Ishikawa (cell line): ENCODE data around the gene HEPACAM.

Source experiments
- CEBPB ChIP-seq: IDR thresholded peaks from 2 replicates; pipeline ENCODE4 v1.6.1; 2012
- CREB1 ChIP-seq: IDR thresholded peaks from 2 replicates; pipeline ENCODE4 v1.6.1; 2012; ENCODE audit warnings: low read depth
- EGR1 ChIP-seq: IDR thresholded peaks from 2 replicates; pipeline ENCODE4 v1.6.1; 2012
- EP300 ChIP-seq: IDR thresholded peaks from 2 replicates; pipeline ENCODE4 v1.6.1; 2012; ENCODE audit warnings: borderline replicate concordance
- FOXM1 ChIP-seq: IDR thresholded peaks from 2 replicates; pipeline ENCODE4 v1.6.1; 2012; ENCODE audit warnings: low read depth, borderline replicate concordance
- NFIC ChIP-seq: IDR thresholded peaks from 2 replicates; pipeline ENCODE4 v1.6.1; 2012
- RAD21 ChIP-seq: IDR thresholded peaks from 2 replicates; pipeline ENCODE4 v1.6.1; 2012; ENCODE audit warnings: low read depth
- TAF1 ChIP-seq: IDR thresholded peaks from 2 replicates; pipeline ENCODE4 v1.6.1; 2012; ENCODE audit warnings: low read depth, mild to moderate bottlenecking
- TCF12 ChIP-seq: IDR thresholded peaks from 2 replicates; pipeline ENCODE4 v1.6.1; 2012; ENCODE audit warnings: low read depth
- TEAD4 ChIP-seq: IDR thresholded peaks from 2 replicates; pipeline ENCODE4 v1.6.1; 2012
- YY1 ChIP-seq: IDR thresholded peaks from 2 replicates; pipeline ENCODE4 v1.6.1; 2012; ENCODE audit warnings: low read depth
- ZBTB7A ChIP-seq: IDR thresholded peaks from 2 replicates; pipeline ENCODE4 v1.6.1; 2012; ENCODE audit warnings: low read depth
- TF ChIP-seq, protein P1 (sequence below): IDR thresholded peaks from 2 replicates; pipeline ENCODE4 v1.6.1; 2012; ENCODE audit warnings: low read depth, mild to moderate bottlenecking
- TF ChIP-seq, protein P2 (sequence below): IDR thresholded peaks from 2 replicates; pipeline ENCODE4 v1.6.1; 2012
- TF ChIP-seq, protein P3 (sequence below): IDR thresholded peaks from 2 replicates; pipeline ENCODE4 v1.6.1; 2012

The HEPACAM gene

DNA sequence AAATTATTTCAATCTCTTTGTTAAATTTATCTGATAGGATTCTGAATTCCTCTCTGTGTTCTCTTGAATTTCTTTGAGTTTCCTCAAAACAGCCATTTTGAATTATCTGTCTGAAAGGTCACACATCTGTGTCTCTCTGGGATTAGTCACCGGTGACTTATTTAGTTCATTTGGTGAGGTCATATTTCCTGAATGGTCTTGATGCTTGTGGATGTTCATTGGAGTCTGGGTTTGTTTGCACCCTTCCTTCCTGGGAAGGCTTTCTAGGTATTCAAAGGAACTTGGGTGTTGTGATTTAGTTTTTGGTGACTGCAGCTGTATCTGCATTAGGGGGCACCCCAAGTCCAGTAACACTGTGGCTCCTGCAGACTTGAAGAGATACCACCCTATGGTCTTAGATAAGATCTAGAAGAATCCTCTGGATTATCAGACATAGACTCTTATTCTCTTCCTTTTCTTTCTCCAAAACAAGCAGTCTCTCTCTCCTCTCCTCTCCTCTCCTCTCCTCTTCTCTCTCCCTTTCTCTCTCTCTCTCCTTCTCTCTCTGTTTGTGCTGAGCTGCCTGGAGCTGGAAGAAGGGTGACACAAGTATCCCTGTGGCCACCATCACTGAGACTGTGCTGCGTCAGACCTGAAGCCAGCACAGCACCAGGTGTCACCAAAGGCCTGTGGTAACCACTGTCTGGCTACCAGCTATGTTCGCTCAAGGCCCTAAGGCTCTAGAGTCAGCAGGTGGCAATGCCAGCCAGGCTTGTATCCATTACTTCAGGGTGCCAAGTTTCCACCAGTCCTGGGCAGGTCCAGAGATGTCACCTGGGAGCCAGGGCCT lies 20.1 kb downstream of the HEPACAM start:
- TF ChIP-seq CREB1 (no peak), YY1 (no peak), ZBTB7A (no peak), TAF1 (no peak), CEBPB (no peak), TEAD4 (no peak), FOXM1 (no peak), NFIC (no peak), TCF12 (no peak), RAD21 (no peak), EP300 (no peak), EGR1 (no peak)
- TF ChIP-seq, protein P1, sequence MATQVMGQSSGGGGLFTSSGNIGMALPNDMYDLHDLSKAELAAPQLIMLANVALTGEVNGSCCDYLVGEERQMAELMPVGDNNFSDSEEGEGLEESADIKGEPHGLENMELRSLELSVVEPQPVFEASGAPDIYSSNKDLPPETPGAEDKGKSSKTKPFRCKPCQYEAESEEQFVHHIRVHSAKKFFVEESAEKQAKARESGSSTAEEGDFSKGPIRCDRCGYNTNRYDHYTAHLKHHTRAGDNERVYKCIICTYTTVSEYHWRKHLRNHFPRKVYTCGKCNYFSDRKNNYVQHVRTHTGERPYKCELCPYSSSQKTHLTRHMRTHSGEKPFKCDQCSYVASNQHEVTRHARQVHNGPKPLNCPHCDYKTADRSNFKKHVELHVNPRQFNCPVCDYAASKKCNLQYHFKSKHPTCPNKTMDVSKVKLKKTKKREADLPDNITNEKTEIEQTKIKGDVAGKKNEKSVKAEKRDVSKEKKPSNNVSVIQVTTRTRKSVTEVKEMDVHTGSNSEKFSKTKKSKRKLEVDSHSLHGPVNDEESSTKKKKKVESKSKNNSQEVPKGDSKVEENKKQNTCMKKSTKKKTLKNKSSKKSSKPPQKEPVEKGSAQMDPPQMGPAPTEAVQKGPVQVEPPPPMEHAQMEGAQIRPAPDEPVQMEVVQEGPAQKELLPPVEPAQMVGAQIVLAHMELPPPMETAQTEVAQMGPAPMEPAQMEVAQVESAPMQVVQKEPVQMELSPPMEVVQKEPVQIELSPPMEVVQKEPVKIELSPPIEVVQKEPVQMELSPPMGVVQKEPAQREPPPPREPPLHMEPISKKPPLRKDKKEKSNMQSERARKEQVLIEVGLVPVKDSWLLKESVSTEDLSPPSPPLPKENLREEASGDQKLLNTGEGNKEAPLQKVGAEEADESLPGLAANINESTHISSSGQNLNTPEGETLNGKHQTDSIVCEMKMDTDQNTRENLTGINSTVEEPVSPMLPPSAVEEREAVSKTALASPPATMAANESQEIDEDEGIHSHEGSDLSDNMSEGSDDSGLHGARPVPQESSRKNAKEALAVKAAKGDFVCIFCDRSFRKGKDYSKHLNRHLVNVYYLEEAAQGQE = no peak
- TF ChIP-seq, protein P2, sequence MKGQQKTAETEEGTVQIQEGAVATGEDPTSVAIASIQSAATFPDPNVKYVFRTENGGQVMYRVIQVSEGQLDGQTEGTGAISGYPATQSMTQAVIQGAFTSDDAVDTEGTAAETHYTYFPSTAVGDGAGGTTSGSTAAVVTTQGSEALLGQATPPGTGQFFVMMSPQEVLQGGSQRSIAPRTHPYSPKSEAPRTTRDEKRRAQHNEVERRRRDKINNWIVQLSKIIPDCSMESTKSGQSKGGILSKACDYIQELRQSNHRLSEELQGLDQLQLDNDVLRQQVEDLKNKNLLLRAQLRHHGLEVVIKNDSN = no peak
- TF ChIP-seq, protein P3, sequence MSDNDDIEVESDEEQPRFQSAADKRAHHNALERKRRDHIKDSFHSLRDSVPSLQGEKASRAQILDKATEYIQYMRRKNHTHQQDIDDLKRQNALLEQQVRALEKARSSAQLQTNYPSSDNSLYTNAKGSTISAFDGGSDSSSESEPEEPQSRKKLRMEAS = no peak

DNA sequence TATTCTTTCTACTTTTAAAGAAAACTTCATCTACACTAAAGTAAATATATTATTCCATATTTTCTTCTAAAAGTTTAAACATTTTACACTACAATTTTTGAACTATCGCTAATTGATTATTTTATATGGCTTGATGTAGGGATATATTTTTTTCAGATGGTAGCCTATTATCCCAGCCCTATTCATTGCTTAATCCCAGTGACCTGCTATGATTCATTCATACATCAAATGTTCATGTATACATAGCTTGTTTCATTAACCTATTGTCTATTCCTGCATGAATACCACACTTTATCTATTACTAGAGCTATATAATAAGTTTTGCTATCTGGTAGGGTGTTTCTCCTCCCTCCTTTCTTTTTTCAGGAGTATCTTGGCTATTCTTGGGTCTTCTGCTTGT lies 33.2 kb downstream of the HEPACAM start:
- TF ChIP-seq, protein P3 = no peak

DNA sequence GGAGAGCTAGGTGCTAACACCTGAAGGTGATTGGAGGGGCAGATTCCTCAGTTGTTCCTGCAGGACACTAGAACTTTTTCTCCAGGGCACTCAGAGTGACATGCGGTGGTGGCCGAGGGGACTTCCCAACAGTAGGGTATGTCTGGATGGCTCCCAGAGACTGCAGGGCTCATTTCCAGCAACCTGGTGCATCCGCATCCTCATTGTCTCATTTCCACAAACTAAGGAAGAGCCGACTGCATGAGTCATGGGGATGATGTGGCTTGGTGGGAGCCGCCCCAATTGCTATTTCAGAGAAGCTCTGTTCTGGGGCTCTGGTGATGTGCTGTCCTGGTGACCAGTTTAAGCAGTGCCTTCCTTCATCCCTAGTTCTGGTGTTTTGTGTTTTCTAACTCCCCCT lies 35.4 kb downstream of the HEPACAM start:
- TF ChIP-seq CREB1 (no peak), TEAD4 (no peak), EGR1 (no peak), YY1 (no peak), CEBPB (no peak)
- TF ChIP-seq, protein P1 = no peak

- TF ChIP-seq, protein P2 = no peak
- TF ChIP-seq RAD21 (no peak), EP300 (no peak), TAF1 (no peak), CREB1 (no peak), EGR1 (no peak), TCF12 (no peak), NFIC (no peak), CEBPB (no peak), TEAD4 (no peak), ZBTB7A (no peak), YY1 (no peak), FOXM1 (no peak)
- TF ChIP-seq, protein P1 = no peak
- TF ChIP-seq, protein P3 = no peak
Measured at GRCh38 chr11:124899383-124900145, 36.3 kb downstream of the HEPACAM start.
